IMR-90 (cell line): ENCODE measurements around the gene NCS1.

ENCODE experiments used
- BHLHE40 ChIP-seq: fragments of 150-350 bp; IDR thresholded peaks from 2 replicates; pipeline ENCODE4 v1.6.1; 2016; ENCODE audit warnings: mild to moderate bottlenecking, low read depth, low read length
- CHD1 ChIP-seq: IDR thresholded peaks from 2 replicates; pipeline ENCODE4 v1.6.1; 2012; ENCODE audit warnings: low read depth, low read length, improper control_type of control experiment
- MAZ ChIP-seq: IDR thresholded peaks from 2 replicates; pipeline ENCODE4 v1.6.1; 2012; ENCODE audit warnings: low read depth, mild to moderate bottlenecking, low read length, improper control_type of control experiment, moderate library complexity, borderline replicate concordance
- NFE2L2 ChIP-seq: fragments of 150-350 bp; IDR thresholded peaks from 2 replicates; pipeline ENCODE4 v1.6.1; 2016; ENCODE audit warnings: low read depth, mild to moderate bottlenecking, low read length
- POLR2A ChIP-seq: IDR thresholded peaks from 2 replicates; pipeline ENCODE4 v1.6.1; 2012; ENCODE audit warnings: mild to moderate bottlenecking, low read depth, low read length
- RAD21 ChIP-seq: IDR thresholded peaks from 2 replicates; pipeline ENCODE4 v1.6.1; 2012; ENCODE audit warnings: low read length, improper control_type of control experiment
- RFX5 ChIP-seq: IDR thresholded peaks from 2 replicates; pipeline ENCODE4 v1.8.0; 2012; ENCODE audit warnings: low read depth, mild to moderate bottlenecking, low read length, moderate library complexity
- SMC3 ChIP-seq: fragments of 150-350 bp; IDR thresholded peaks from 2 replicates; pipeline ENCODE4 v1.6.1; 2016; ENCODE audit warnings: low read depth, mild to moderate bottlenecking, antibody characterized with exemption, low read length, moderate library complexity
- TF ChIP-seq, protein P1 (sequence below): conservative IDR thresholded peaks from 2 replicates; pipeline ENCODE4 v1.5.1; 2012; ENCODE audit warnings: mild to moderate bottlenecking, low read depth, low read length, improper control_type of control experiment
- TF ChIP-seq, protein P2 (sequence below): fragments of 150-350 bp; IDR thresholded peaks from 2 replicates; pipeline ENCODE4 v1.6.1; 2017; ENCODE audit warnings: mild to moderate bottlenecking, antibody characterized with exemption, low read length, low read depth
- TF ChIP-seq, protein P3 (sequence below): fragments of 150-350 bp; IDR thresholded peaks from 2 replicates; pipeline ENCODE4 v1.6.1; 2016; ENCODE audit warnings: low read depth, mild to moderate bottlenecking, low read length, moderate library complexity, borderline replicate concordance

DNA sequence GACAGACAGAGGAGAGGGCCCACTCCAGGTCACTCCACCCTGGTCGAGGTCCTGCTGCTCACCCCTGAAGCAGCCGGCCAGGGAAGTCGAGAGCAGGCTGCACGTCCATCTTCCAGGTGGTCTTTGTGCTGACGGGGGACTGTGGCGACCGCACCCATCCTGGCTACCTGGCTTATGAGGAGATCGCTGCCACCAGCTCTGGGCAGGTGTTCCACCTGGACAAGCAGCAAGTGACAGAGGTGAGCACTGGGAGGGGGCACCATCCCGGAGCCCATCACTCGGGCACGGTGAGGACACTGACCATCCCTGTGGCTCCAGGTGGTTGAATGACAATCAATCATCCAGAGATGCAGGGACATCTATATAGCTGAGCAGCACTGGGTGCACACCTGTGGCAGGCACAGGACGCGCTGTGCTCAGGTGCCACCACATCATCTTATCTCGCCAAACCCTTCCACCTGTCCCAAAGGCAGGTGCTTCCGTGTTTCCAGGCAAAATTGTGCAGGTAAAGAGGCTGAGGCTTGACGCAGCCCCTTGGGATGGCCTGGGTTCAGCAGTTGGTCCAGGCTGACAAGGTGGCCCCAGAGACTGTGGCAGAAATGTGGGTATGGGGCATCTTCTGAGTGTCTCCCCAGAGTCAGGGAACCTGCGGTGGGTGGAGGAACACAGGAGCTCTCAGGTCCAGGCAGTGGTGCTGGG, 114.0 kb downstream of the NCS1 start:
- TF ChIP-seq, protein P1, sequence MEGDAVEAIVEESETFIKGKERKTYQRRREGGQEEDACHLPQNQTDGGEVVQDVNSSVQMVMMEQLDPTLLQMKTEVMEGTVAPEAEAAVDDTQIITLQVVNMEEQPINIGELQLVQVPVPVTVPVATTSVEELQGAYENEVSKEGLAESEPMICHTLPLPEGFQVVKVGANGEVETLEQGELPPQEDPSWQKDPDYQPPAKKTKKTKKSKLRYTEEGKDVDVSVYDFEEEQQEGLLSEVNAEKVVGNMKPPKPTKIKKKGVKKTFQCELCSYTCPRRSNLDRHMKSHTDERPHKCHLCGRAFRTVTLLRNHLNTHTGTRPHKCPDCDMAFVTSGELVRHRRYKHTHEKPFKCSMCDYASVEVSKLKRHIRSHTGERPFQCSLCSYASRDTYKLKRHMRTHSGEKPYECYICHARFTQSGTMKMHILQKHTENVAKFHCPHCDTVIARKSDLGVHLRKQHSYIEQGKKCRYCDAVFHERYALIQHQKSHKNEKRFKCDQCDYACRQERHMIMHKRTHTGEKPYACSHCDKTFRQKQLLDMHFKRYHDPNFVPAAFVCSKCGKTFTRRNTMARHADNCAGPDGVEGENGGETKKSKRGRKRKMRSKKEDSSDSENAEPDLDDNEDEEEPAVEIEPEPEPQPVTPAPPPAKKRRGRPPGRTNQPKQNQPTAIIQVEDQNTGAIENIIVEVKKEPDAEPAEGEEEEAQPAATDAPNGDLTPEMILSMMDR, result no peak
- TF ChIP-seq, protein P2, sequence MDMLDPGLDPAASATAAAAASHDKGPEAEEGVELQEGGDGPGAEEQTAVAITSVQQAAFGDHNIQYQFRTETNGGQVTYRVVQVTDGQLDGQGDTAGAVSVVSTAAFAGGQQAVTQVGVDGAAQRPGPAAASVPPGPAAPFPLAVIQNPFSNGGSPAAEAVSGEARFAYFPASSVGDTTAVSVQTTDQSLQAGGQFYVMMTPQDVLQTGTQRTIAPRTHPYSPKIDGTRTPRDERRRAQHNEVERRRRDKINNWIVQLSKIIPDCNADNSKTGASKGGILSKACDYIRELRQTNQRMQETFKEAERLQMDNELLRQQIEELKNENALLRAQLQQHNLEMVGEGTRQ, result no peak
- no peak for TF ChIP-seq NFE2L2
- TF ChIP-seq POLR2A, result no peak
- TF ChIP-seq MAZ, result no peak
- TF ChIP-seq CHD1, result no peak
- TF ChIP-seq RFX5, result no peak
- no peak for TF ChIP-seq SMC3
- TF ChIP-seq, protein P3, sequence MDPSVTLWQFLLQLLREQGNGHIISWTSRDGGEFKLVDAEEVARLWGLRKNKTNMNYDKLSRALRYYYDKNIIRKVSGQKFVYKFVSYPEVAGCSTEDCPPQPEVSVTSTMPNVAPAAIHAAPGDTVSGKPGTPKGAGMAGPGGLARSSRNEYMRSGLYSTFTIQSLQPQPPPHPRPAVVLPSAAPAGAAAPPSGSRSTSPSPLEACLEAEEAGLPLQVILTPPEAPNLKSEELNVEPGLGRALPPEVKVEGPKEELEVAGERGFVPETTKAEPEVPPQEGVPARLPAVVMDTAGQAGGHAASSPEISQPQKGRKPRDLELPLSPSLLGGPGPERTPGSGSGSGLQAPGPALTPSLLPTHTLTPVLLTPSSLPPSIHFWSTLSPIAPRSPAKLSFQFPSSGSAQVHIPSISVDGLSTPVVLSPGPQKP, result no peak
- TF ChIP-seq BHLHE40, result no peak
- TF ChIP-seq RAD21, result no peak
